HG02588 (cell line): ENCODE data around the gene COMT.

Experiments
- ATAC-seq: cut with Tn5 transposase; IDR thresholded peaks from one replicate; pipeline ENCODE4 v1.9.1; 2021; ENCODE audit warnings: mild to moderate bottlenecking, moderate library complexity; ENCODE audit not compliant: unreplicated experiment

The COMT gene

DNA sequence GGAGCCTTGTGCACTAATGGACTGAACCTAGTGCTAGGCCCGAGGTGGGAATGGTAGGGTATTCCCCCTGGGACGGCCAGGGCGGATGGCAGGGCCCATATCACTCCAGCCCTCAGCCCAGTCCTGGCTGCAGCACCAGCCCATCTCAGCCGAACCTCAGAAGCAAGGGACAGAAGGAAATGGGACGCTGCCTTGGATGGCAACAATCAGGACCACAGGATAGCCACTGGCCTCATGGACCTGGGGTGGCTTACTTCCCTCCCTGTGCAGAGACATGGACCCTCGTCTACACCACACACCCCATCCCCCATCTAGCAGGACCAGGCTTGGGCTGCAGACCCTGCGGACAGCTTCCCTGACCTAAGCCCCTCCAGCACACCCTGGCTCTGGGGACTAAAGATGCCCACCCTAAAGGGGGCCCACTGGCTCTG, 50.9 kb downstream of the COMT start:
- no peak for ATAC-seq

DNA sequence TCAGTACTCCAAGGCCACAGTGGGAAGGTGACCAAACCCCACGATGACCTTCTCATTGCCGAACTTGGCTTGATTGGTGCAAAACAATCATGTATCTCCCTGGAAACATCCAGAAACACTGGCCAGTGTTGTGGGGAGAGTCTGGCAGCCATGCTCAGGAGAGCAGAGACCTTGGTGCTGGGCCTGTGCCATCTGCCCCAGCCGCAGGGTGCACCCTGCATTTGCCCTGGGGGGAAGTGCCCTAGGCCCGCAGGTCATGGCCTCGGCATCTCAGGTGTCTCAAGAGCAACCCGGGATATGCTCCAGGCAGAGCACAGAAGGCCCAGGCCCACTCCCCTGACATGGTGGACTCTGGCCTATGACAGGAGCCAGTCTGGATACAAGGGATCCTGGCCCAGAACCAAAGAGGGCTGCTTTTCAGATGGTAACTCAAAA, 51.4 kb downstream of the COMT start:
- ATAC-seq, result no peak

DNA sequence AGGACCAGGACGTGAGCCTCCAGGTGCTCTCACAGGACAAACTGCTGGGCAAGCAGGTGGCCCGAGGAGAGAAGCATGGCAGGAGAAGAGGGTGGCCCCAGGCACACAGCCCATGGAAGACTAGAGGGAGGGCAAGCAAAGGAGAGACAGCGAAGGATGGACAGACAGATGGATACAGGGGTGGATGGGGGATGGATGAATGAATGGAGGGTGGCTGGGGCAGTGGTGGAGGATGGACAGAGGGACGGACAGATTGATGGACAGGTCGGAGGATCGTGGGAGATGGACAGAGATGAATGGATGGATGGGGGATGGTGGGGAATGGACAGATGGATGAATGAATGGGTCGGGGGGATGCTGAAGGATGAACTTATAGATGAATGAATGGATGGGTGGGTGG, 52.4 kb downstream of the COMT start:
- ATAC-seq, result no peak

DNA sequence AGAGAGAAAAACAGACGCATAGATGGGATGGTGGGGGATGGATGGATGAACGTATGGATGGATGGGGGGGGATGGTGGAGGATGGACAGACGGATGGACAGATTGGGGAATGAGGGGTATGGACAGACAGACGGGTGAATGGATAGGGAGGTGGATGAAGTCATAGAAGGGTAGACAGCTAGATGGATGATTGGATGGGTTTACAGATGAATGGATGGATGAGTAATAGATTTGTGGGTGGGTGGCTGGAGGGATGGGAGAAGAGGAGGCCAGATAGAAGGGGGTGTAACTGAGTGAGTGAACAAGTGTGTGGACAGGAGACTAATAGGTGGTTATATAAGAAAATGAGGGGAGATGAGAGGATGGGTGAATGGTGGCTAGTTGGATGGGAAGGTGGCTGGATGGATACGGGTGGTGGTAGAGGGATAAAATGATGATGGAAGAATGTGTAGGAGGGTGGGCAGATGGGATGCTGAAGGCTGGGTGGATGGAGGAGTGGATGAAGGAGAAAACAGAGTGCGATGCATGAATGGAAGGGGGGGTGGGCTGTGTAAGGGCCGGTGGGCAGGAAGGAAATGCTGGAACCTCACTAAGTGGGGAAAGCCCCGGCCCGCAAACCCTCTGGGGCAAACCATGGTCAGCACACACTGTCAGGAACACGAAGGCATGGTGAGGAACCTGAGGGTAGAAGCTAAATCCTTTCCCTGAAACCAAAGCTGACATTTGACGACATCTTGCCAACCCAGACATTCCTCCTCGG, 53.5 kb downstream of the COMT start:
- no peak for ATAC-seq

DNA sequence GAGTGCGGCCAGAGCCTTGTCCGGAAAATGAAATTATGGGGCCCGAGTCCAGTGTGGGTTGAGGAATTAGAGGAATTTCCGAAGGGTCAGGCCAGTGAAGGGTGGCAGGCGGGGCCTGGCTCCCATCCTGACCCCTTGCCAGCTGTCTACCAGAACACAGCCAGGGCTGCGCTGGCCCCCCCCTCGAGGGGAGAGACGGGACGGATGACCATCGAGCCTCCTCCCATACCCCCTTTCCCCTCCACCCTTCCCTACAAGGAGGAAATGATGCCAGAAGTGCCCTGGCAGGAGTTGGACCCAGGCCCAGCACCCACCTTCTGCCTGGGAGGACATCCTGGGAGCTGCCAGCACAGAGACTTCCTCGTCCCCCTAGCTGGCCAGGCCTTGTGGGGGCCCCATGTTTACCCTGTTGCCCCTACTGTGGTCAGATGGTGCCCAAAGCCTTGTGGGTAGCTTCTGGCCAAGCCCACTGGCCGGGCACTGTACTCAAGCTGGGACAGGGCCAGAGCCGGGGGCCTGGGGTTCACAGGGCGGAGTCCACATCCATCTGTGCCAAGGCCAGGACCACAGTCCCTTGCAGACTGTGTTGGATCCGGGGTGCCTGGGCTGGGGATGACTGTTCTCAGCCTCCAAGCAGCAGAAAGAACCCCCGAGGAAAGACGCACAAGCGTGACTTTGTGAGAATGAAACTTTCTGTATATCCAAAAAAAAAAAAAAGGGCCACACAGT, 54.2 kb downstream of the COMT start:
- ATAC-seq, result no peak

DNA sequence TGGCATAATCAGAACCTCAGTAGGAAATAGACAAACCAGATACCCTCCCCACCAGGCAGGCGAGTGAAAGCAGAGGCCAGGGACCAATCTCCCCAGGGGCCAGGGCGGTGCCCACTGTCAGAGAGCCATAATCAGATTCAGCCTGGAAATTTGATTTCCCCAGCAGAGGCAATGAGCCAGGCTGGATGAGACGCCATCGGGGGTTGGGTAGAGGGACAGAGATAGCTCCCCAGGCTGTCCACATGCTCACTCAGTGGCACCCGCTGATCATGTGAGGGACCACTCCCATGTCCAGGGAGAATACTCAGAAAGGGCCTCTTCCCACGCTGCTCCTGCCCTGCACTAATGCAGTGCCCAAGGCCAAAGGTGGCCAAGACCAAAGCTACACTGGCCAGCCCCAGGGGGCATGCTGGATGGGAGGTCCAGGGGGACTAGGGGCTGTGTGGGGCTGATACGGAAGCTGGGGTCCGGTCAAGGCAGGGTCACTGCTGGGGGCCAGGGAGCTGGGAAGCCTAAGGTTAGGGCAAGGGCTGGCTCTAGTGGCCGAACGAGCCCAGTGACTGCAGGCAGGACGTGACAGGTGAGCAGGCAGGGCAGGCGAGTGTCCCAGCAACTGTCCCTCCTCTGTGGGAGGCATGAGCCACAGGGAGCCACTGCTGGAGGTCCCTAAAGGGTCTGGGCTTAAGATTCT, 55.3 kb downstream of the COMT start:
- no peak for ATAC-seq

DNA sequence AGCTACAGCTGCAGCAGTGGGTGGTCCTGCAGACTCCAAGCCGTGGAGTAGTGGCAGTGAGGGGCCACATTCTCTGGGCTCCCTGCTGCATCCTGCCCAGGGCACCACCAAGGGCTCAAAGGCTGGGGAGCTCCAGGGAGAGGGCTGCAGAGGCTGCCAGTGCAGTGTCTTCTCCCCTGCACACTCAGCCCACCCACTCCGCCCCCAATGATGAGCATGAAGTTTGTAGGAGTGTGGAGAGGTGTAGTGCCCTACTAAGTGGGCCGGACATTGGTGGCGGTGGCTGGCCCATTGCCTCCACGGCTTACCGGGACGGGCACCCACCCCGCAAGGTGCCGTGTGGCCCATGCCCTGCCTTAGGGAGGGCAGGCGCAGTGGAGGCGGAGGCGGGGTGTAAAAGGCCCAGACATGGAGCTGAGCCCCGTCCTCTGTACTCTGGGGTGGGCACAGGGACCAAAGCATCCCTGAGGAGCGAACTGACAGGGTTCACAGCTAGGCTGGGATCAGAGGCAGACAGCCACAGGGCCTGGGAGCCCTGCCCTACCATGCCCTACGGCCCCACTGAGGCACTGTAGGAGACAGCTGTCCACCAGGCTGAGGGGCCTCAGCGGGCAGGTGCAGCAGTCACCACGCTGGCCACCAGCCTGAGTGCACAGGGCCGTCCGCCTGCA, 56.1 kb downstream of the COMT start:
- ATAC-seq, result no peak

DNA sequence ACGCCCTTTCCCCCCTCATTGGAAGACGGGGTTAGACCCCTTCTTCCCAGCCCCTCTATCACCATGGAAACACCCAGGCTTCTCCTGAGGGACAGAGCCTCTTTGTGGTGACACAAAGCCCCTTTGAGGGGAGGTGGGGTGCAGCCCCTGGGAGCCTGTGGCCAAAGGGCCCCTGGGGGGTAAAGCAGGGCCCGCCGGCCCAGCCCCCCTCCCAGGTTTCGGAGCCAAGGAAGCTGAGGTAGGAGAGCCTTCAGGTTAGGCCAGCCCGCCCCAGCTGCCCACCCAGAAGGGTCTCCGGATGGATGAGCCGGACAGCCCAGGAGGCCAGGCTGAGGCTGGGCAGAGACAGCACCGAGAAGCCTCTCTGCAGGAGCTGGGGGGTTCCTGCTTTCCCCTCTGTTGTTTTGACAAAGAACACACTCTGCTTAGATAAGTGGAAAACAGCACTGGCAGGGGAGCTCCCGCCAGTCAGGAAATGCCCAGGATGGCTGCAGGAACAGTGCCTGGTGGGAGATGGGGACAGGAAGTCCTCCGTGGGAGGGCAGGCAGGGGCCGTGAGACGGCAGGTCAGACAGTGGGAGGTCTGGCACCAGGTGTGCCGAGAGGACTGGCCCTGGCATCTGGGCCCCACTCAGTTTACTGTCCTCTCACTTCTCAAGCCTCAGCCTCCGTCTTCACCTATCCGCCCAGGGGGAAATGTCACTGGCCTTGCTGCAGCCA, 56.8 kb downstream of the COMT start:
- ATAC-seq, result no peak

DNA sequence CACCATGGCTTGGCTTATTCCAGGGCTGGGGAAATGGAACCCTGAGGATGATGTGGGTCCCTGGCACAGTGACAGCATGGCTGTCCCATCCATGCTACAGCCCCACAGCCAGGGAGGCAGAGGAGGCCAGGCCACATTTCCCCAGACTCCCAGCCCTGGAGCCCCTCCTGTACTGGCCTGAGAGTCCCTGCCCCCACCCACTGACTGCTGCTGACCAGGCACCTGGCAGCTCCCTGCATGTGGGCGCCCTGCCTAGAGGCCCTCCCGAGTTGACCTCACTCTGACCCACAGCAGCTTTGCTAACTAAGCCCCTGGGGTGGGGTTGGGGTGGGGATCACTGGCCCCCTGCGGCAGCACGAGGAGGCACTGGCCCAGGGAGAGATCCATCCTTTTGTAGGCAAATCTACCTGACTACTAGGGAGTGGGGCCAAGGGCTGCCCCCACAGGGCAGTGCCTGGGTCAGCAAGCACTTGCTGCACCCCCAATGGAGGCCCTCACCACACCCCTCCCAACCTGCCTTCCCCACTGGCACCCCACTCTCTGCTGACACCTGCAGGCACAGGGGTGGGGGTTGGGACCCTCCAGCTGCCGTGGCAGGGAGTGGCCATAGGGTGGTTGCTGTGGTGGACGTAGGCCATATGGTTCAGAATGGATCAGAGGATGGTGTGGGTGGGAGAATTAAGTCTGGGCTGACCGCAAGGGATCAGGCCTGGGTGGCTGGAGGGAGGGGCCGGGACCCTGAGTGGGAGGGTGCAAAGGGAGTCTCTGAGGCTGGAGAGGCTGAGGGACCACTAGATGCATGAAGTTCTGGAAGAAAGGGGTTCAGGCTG, 57.6 kb downstream of the COMT start:
- no peak for ATAC-seq

DNA sequence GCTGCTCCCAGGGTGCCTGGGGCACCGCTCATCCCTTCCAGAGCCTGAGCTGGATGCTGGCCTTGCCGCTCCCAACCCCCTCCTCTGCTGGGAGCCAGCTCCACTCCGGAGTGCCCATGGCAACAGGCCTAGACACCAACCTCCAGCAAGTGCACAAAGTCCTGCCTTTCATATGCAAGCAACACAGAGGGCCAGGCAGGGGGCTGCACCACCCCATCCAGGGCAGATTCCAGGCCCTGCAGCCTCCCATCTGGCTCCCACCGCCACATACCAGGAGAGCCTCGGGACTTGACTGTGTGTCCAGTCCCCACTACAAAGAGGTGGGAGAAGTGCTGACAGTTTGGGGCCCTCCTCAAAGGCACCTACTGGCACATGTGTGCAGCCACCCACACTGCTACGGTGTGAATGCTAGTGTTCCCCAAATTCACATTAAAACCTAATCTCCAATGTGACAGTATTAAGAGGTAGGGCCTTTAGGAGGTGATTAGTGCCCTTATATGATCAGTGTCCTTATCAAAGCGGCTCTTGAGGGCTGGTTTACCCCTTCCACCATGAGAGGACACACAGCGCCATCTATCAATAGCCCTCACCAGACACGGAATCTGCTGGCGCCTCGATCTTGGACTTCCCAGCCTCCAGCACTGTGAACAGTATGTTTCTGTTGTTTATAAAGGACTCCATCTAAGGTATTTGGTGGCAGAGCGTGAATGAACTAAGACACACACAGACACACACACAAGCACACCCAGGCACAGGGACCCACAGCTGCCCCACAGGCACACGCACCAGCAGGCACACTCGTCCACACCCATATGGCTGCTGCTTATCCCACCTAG, 58.9 kb downstream of the COMT start:
- no peak for ATAC-seq

DNA sequence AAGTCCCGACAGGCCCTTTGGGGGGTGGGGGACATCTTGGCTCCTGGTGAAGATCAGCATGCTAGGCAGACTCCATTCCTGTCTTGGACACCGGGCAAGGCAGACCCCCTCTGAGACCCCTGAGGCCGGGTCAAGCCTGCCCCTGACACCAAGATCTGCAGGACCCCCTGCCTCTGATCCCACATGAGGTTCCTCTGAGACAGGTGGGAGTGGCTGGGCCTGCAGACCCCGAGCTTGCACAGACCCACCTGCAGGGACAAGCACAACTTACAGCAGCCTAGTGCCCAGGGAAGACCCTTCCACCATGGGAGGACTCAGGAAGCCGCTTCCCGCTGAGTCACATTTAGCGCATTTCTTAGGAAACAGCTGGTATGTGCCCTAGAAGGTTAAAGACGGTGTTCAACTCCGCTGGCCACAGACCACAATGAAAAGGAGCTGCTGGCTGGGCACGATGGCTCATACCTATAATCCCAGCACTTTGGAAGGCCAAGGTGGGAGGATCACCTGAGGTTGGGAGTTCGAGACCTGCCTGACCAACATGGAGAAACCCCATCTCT, 59.6 kb downstream of the COMT start:
- ATAC-seq, result no peak

DNA sequence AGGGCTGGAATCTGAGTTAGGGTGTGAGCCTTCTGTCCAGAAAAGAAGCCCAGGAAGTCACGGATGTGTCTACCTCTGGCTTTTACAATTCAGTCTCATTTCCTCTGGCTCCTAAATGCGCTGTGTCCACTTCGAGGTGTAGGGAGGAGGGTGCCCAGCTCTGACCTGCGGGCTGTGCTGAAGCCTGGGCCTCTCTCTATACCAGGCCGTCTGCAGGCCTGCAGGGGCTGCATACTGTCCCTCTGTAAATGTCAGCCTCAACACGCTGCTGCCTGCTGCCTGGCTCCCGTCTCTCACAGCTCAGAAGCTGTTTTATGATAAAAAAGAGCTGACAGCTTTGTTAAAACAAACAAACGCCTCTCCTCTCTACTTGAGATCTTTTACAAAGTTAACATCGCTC, 60.6 kb downstream of the COMT start:
- ATAC-seq, result no peak

DNA sequence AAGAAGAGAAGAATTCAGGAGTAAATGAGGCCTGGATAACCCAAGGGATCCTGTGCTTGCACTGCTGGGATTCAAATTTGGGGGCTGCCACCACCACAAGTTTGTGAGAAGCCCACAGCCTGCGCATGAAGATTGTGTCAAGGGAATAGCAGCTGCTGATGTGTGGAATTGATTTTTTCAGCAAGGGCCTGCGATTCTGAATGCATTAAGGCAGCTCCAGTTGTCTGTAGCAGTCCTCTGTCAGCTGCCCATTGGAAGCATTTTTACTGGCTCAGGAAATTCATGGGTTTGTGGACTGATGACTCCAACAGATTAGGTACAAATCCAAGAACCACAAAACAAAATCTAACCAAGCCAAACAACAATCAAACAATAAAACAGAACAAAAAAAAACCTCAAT, 61.1 kb downstream of the COMT start:
- ATAC-seq, result no peak

DNA sequence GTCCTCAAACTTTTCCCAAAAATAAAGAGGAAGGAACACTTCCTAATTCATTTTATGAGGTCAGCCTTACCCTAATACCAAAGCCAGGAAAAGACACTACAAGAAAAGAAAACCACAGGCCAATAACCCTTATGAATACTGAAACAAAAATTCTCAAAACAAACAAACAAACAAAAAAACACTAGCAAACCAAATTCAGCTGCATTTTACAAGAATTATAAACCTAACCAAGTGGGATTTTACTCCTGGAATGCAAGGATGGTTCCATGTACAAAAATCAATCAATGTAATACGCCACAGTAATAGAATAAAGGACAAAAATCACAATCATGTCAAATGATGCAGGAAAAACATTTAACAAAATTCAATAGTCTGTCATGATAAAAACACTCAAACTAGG, 61.7 kb downstream of the COMT start:
- no peak for ATAC-seq

DNA sequence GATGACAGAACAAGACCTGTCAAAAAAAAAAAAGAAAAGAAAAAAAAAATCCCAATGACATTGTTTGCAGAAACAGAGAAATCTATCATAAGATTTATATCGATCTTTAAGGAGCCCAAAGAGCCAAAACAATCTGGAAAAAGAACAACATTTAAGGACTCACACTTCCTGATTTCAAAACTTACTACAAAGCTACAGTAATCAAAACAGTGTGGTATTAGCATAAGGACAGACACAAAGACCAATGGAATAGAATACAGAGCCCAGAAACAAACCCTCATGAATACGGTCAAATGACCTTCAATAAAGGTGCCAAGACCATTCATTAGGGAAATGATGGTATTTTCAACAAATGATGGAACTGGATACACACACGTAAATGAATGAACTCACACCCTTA, 62.9 kb downstream of the COMT start:
- ATAC-seq, result no peak

DNA sequence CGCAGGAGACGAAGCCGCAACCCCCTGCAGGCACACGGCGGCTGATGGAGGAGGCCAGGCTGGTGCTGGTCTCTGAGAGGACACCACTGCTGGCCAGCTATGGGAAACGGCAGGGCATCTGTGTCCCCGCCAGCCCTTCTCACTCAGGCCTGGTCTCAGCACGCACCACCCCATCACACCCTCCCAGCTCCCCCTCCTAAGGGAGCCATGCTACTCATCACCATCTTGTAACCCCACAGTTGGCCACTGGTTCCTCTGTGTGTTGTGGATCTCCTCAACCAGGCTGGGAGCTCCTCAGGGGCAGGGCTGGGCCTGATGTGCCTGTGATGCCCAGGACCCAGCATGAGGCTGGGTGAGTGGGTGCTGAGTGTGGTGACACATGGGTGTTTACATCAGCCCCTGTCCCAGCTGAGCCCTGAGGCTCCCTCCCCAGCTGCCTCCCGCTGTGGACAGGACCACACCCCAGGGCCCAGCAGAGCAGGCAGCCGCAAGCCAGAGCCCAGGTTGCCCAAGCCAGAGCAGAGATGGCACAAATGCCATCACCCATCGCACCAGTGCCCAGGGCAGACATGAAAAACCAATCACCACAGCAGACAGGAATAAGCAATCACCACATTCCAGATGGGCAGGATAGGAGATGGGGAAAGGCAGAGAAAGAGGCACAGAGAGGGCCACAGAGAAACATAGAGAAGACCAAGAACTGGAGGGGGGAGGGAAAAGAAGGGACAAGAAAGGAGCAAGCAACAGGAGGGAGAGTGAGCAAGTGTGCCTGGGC, 66.8 kb downstream of the COMT start:
- no peak for ATAC-seq

DNA sequence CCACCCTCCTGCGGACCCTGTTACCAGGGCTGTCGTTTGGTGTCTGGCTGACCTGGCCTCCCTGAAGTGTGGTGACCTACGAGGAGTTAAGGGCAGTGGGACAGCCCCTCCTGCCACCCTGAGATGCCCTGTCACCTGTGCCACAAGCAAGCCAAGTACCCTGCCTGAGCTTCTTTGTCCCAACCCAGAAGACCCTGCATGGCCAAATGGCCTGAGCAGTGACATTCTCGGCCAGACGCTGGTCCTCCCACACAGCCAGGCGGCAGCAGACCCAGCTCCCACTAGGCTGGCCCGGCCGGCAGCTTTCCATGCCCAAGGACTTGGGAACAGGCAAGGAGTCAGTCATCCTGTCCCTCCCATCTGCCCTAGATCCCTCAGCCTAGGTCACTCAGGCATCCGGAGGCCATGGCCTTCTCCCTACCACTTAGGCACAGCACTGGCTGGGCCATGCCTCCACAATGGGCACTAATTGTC, 67.5 kb downstream of the COMT start:
- no peak for ATAC-seq
